IMR-90 (cell line): ENCODE data around the gene SPRY1.

Source experiments
- BHLHE40 ChIP-seq: fragments of 150-350 bp; IDR thresholded peaks from 2 replicates; pipeline ENCODE4 v1.6.1; 2016; ENCODE audit warnings: mild to moderate bottlenecking, low read depth, low read length
- CEBPB ChIP-seq: IDR thresholded peaks from 2 replicates; pipeline ENCODE4 v1.6.1; 2012; ENCODE audit warnings: low read depth, low read length, improper control_type of control experiment
- CHD1 ChIP-seq: IDR thresholded peaks from 2 replicates; pipeline ENCODE4 v1.6.1; 2012; ENCODE audit warnings: low read depth, low read length, improper control_type of control experiment
- FOS ChIP-seq: fragments of 150-350 bp; IDR thresholded peaks from 2 replicates; pipeline ENCODE4 v1.6.1; 2016; ENCODE audit warnings: low read depth, low read length
- MAFK ChIP-seq: IDR thresholded peaks from 2 replicates; pipeline ENCODE4 v1.6.1; 2012; ENCODE audit warnings: low read depth, low read length, improper control_type of control experiment
- MAZ ChIP-seq: IDR thresholded peaks from 2 replicates; pipeline ENCODE4 v1.6.1; 2012; ENCODE audit warnings: low read depth, mild to moderate bottlenecking, low read length, improper control_type of control experiment, moderate library complexity, borderline replicate concordance
- MXI1 ChIP-seq: IDR thresholded peaks from 2 replicates; pipeline ENCODE4 v1.6.1; 2012; ENCODE audit warnings: low read depth, mild to moderate bottlenecking, low read length, moderate library complexity, borderline replicate concordance
- POLR2A ChIP-seq: IDR thresholded peaks from 2 replicates; pipeline ENCODE4 v1.6.1; 2012; ENCODE audit warnings: mild to moderate bottlenecking, low read depth, low read length
- RAD21 ChIP-seq: IDR thresholded peaks from 2 replicates; pipeline ENCODE4 v1.6.1; 2012; ENCODE audit warnings: low read length, improper control_type of control experiment
- RFX5 ChIP-seq: IDR thresholded peaks from 2 replicates; pipeline ENCODE4 v1.8.0; 2012; ENCODE audit warnings: low read depth, mild to moderate bottlenecking, low read length, moderate library complexity
- SMC3 ChIP-seq: fragments of 150-350 bp; IDR thresholded peaks from 2 replicates; pipeline ENCODE4 v1.6.1; 2016; ENCODE audit warnings: low read depth, mild to moderate bottlenecking, antibody characterized with exemption, low read length, moderate library complexity
- TF ChIP-seq, protein P1 (sequence below): conservative IDR thresholded peaks from 2 replicates; pipeline ENCODE4 v1.5.1; 2012; ENCODE audit warnings: mild to moderate bottlenecking, low read depth, low read length, improper control_type of control experiment
- TF ChIP-seq, protein P2 (sequence below): fragments of 150-350 bp; IDR thresholded peaks from 2 replicates; pipeline ENCODE4 v1.6.1; 2016; ENCODE audit warnings: low read depth, mild to moderate bottlenecking, low read length, moderate library complexity, borderline replicate concordance
- TF ChIP-seq, protein P3 (sequence below): fragments of 150-350 bp; IDR thresholded peaks from 2 replicates; pipeline ENCODE4 v1.6.1; 2017; ENCODE audit warnings: mild to moderate bottlenecking, antibody characterized with exemption, low read length, low read depth

DNA sequence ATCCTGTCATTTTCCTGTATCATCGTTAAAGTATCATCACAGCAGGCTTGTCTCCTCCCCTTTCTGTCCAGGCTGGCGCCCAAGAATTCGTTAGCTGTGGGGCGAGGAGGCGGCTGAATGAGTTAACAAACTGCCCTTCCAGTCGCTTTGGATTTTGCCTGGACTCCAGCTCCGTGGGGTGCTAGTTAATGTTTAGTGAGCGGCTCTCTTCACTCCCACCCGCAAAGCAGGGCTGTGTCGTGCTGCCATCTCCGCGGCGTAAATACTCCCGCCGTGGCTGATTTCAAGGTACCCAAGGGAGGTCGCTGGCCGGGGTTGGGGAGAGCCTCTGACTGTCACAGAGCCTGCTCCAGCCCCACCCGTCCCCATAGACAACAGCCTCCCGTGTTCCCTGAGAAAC lies 44.9 kb upstream of the SPRY1 start:
- TF ChIP-seq, protein P1, sequence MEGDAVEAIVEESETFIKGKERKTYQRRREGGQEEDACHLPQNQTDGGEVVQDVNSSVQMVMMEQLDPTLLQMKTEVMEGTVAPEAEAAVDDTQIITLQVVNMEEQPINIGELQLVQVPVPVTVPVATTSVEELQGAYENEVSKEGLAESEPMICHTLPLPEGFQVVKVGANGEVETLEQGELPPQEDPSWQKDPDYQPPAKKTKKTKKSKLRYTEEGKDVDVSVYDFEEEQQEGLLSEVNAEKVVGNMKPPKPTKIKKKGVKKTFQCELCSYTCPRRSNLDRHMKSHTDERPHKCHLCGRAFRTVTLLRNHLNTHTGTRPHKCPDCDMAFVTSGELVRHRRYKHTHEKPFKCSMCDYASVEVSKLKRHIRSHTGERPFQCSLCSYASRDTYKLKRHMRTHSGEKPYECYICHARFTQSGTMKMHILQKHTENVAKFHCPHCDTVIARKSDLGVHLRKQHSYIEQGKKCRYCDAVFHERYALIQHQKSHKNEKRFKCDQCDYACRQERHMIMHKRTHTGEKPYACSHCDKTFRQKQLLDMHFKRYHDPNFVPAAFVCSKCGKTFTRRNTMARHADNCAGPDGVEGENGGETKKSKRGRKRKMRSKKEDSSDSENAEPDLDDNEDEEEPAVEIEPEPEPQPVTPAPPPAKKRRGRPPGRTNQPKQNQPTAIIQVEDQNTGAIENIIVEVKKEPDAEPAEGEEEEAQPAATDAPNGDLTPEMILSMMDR = no peak
- TF ChIP-seq POLR2A (no peak), SMC3 (no peak), MXI1 (no peak), FOS (no peak), MAFK (no peak), RAD21 (no peak), MAZ (no peak), CHD1 (no peak), RFX5 (no peak), CEBPB (no peak), BHLHE40 (no peak)
- TF ChIP-seq, protein P2, sequence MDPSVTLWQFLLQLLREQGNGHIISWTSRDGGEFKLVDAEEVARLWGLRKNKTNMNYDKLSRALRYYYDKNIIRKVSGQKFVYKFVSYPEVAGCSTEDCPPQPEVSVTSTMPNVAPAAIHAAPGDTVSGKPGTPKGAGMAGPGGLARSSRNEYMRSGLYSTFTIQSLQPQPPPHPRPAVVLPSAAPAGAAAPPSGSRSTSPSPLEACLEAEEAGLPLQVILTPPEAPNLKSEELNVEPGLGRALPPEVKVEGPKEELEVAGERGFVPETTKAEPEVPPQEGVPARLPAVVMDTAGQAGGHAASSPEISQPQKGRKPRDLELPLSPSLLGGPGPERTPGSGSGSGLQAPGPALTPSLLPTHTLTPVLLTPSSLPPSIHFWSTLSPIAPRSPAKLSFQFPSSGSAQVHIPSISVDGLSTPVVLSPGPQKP = no peak
- TF ChIP-seq, protein P3, sequence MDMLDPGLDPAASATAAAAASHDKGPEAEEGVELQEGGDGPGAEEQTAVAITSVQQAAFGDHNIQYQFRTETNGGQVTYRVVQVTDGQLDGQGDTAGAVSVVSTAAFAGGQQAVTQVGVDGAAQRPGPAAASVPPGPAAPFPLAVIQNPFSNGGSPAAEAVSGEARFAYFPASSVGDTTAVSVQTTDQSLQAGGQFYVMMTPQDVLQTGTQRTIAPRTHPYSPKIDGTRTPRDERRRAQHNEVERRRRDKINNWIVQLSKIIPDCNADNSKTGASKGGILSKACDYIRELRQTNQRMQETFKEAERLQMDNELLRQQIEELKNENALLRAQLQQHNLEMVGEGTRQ = no peak
